ENCODE data around the gene ITGA3. TPM values are rescaled to one million over a fixed set of nuclear protein-coding genes. Genes with fewer than 3 reads are reported as not detected.

The ITGA3 gene
- total and polyA plus RNA-seq, 8 donors, result 16.8 to 61.2 (median 26.2) TPM

DNA sequence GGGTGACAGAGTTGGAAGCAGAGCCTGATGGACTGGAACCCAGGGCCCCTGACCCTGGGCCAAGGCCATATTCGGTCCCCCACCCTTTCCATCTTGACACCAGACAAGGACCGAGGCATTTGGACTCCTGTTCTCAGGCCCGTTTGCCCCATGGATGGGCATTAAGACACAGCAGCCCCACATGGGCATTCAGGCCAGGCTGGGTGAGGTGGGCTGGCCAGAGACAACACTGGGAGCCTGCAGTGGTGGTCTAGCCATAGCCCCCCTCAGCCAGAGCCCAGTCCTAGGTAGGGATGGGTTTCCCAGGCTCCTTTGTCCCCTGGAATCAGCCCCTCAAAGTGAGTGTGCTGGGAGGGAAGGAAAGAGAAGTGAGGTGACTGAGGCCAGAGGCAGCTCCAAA is 40.8 kb downstream of the ITGA3 start:
- no peaks in the 10 kb centered on the region for H3K9me3 ChIP-seq
- WGBS, 2 donors, result 58 to 60% methylated on average over 3 of the region's 3 CpGs
- intact Hi-C loops (cut with DNase I), result no loop called here
- no peak for FAIRE-seq
- H3K4me3 ChIP-seq, result peak overlapping the region in 1 of 4 donors; percentile 86
- ATAC-seq, result no peak
- H3K4me1 ChIP-seq, result peaks cover 20 to 25% (median 20%) of the 10 kb centered on the region in 3 donors
- no peaks in the 10 kb centered on the region for H3K27me3 ChIP-seq
- H3K36me3 ChIP-seq, result peaks cover 0 to 11% (median 7%) of the 10 kb centered on the region in 3 donors
- peak overlapping the region in 2 of 4 donors; percentile 26 to 67 for H3K27ac ChIP-seq
- TF ChIP-seq, protein P1, sequence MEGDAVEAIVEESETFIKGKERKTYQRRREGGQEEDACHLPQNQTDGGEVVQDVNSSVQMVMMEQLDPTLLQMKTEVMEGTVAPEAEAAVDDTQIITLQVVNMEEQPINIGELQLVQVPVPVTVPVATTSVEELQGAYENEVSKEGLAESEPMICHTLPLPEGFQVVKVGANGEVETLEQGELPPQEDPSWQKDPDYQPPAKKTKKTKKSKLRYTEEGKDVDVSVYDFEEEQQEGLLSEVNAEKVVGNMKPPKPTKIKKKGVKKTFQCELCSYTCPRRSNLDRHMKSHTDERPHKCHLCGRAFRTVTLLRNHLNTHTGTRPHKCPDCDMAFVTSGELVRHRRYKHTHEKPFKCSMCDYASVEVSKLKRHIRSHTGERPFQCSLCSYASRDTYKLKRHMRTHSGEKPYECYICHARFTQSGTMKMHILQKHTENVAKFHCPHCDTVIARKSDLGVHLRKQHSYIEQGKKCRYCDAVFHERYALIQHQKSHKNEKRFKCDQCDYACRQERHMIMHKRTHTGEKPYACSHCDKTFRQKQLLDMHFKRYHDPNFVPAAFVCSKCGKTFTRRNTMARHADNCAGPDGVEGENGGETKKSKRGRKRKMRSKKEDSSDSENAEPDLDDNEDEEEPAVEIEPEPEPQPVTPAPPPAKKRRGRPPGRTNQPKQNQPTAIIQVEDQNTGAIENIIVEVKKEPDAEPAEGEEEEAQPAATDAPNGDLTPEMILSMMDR (IDR thresholded peaks at IDR 0.05), result no peak
- DNase-seq, result peak in 2 of 6 donors; percentile 38 to 50

DNA sequence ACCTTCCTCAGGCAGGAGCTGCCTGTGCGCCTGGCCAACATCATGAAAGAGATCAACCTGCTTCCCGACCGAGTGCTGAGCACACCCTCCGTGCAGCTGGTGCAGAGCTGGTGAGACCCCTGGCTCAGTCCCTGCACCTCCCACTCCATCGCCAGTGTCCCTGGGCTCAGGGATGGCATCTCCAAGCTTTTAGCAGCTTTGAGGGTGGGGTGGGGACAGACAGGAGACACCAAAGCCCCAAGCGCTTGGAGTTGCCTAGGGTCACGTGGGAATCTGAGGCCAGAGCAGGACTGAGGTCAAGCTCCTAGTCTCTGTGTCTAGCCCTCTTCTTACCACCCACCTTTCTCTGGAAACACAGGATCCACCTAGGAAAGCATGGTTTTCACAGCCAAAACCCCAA is 41.5 kb downstream of the ITGA3 start:
- Histone ChIP-seq H3K36me3 (peaks cover 0 to 11% (median 7%) of the 10 kb centered on the region in 3 donors), H3K27ac (no peak overlapping the region), H3K4me3 (no peak overlapping the region), H3K9me3 (no peaks in the 10 kb centered on the region), H3K4me1 (peaks cover 27 to 30% (median 27%) of the 10 kb centered on the region in 3 donors), H3K27me3 (no peaks in the 10 kb centered on the region)
- ATAC-seq (no peak), DNase-seq (no peak), FAIRE-seq (no peak)
- WGBS, 2 donors, result 69 to 88% methylated on average over 7 of the region's 7 CpGs
- TF ChIP-seq, protein P1 (IDR thresholded peaks at IDR 0.05), result no peak
- intact Hi-C loops (cut with DNase I), result no loop called here

DNA sequence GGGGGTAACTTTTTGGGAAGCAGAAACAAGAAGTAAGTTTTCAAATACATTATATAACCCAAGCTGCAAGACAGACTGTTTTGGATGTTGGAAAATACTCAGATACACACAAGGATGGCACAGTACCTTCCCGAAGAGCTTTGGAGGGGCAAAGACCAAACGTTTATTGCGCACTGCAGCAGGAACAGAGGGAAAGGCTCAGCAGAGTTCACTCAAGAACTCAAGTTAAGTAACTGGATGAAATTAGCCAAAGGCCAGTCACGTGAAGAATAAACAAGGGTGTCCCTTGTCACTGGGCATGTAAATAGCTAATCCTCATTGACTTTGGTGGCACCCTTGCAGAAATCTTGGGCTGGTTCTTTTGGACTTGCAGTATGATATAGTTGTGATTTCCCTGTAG is 42.0 kb downstream of the ITGA3 start:
- Histone ChIP-seq H3K36me3 (peaks cover 0 to 11% (median 7%) of the 10 kb centered on the region in 3 donors), H3K27ac (no peak overlapping the region), H3K27me3 (no peaks in the 10 kb centered on the region), H3K4me1 (peaks cover 28 to 34% (median 31%) of the 10 kb centered on the region in 3 donors), H3K4me3 (no peak overlapping the region), H3K9me3 (no peaks in the 10 kb centered on the region)
- ATAC-seq, result no peak
- intact Hi-C loops (cut with DNase I), result no loop called here
- FAIRE-seq, result no peak
- TF ChIP-seq, protein P1 (IDR thresholded peaks at IDR 0.05), result no peak
- WGBS, 2 donors, result 73 to 74% methylated on average over 4 of the region's 4 CpGs
- no peak for DNase-seq

DNA sequence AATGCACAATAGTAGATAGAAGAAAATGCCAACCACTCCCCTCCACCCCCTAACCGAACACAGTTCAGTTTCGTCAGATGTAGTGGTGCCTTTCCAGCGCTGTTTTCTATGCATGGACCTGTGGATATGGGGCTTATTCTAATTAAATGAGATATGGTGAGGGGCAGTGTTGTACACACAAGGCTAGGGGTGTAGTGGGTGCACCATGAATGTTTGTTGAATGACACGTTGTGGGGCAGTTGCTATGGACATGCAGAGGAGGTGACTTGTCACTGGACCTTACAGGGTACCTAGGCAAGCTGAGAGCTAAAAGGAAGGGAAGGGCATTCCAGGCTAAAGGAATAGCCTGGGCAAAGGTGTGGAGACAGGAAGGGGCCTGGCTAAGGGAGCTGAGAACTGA is 42.7 kb downstream of the ITGA3 start:
- peaks cover 0 to 11% (median 7%) of the 10 kb centered on the region in 3 donors for H3K36me3 ChIP-seq
- WGBS, 2 donors, result 51 to 55% methylated on average over 4 of the region's 4 CpGs
- TF ChIP-seq, protein P1 (IDR thresholded peaks at IDR 0.05), result no peak
- DNase-seq (no peak), FAIRE-seq (no peak), ATAC-seq (no peak)
- intact Hi-C loops (cut with DNase I), result no loop called here
- peak overlapping the region in 3 of 4 donors; percentile 18 to 50 (median 34) for H3K27ac ChIP-seq
- H3K27me3 ChIP-seq, result no peaks in the 10 kb centered on the region
- H3K4me3 ChIP-seq, result no peak overlapping the region
- H3K4me1 ChIP-seq, result peaks cover 28 to 34% (median 31%) of the 10 kb centered on the region in 3 donors
- H3K9me3 ChIP-seq, result no peaks in the 10 kb centered on the region

DNA sequence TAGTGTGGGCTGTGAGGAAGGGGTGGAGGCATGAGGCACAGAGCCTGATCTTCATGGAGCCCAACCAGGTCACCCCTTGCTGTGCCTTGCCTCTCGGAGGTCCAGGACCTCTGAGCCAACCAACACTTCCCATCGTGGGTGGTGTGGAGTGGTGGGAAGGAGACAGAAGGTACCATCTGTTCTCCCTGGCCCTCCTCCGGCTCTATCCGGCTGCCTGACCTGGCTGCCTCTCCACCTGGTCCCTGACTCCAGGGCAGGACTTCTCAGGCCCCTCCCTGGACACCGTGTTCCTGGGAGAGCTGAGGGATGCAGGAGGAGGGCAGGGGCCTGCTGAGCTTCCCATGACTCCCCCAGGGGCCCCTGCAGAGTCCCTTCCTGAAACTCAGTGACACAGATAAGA is 43.1 kb downstream of the ITGA3 start:
- intact Hi-C loops (cut with DNase I), result no loop called here
- 37 to 43% methylated on average over 5 of the region's 5 CpGs for WGBS, 2 donors
- peaks cover 26 to 34% (median 31%) of the 10 kb centered on the region in 3 donors for H3K4me1 ChIP-seq
- TF ChIP-seq, protein P1 (IDR thresholded peaks at IDR 0.05), result no peak
- no peak overlapping the region for H3K4me3 ChIP-seq
- H3K27ac ChIP-seq, result peak overlapping the region in 3 of 4 donors; percentile 18 to 50 (median 34)
- H3K36me3 ChIP-seq, result peaks cover 0 to 11% (median 7%) of the 10 kb centered on the region in 3 donors
- DNase-seq (peak in 5 of 6 donors; percentile 61 to 82 (median 78)), ATAC-seq (peak in 2 of 4 donors; percentile 4 to 18), FAIRE-seq (no peak)
- no peaks in the 10 kb centered on the region for H3K9me3 ChIP-seq
- no peaks in the 10 kb centered on the region for H3K27me3 ChIP-seq

Data from pancreas (tissue), 10 donors.